Measurements from ENCODE around the gene USP7.

DNA sequence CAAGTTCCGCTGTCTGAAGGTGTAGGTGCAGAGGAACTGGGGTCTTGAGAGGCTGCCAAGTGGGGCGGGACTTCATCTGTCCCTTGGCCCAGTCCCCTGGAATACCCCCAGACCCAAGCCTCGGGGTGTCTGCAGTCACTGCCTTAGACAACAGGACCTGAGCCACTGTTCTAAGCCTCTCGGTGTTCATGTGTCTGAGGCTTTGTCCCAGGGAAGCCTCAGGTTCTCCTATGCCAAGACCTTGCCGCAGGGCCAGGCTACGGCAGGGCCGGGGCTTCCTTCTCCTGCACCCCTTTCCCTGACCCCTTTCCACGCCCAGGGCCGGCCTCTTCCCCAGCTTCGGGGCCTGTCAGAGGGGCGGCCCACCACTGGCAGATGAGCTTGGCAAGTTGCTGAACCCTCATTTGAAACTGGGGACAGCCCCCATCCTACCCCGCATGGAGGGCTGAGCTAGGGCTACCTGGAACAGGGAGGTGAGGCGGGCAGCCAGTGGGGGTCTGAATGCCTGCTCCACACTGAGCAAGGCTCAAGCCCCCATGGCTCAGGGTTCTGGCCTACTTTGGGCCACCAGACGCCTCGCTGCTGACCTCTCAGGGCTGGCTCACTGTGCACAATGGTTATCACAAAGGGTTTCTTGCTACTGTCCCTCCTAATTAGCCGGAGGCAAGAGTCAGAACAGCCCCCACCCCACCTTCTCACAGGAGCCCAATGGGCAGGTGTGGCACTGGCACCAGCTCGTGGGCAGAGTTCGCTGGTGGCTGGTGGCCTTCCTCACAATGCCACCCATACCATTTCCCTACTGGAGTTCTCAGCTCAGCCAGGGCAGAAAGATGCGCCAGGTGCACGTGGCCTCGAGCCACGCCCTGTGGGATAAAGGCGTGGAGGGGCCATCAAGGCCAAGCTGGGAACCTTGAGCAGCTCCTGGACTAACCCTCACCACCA is 74.5 kb downstream of the USP7 start:
- TF ChIP-seq EZH2phosphoT487 (IDR thresholded peaks at IDR 0.05; ENCODE audit: insufficient read depth, low read depth) (no peak), EZH2 (IDR thresholded peaks at IDR 0.05; ENCODE audit: insufficient read depth, poor library complexity, severe bottlenecking) (no peak)

Data from GM23248 (cell line).